Lung (tissue), 12 donors: Measurements from ENCODE around the gene DUSP19. TPM values are rescaled to one million over a fixed set of nuclear protein-coding genes. Genes with fewer than 3 reads are reported as not detected.
"Not testable (repeated sequence)": the region's sequence is repeated elsewhere in the genome, so short reads cannot be mapped to it uniquely, and the experiment has no call there.

Experiments used
- ATAC-seq: fragments of 200-7000 bp; cut with Tn5 transposase; one replicate; pipeline ENCODE4 v1.9.1; 2020; ENCODE audit warnings: moderate number of reproducible peaks; ENCODE audit not compliant: insufficient read depth, low FRiP score
- DNase-seq, 3 donors: peaks; one replicate each; pipeline ENCODE4 v3.0.0-alpha.2; 2013 to 2017
- H3K27ac ChIP-seq, 2 donors: one replicate each; pipeline ENCODE4 v1.5.1; 2013; ENCODE audit warnings: mild to moderate bottlenecking in 2 of 2, moderate library complexity in 2 of 2, control low read depth in 1 of 2, inconsistent platforms in 1 of 2, low read depth in 1 of 2, low read length in 1 of 2
- H3K27me3 ChIP-seq, 3 donors: one replicate each; pipeline ENCODE4 v1.5.1; 2013; ENCODE audit warnings: low read length in 2 of 3; ENCODE audit not compliant: control insufficient read depth in 3 of 3, insufficient read depth in 3 of 3
- H3K36me3 ChIP-seq, 4 donors: one replicate each; pipeline ENCODE4 v1.5.1; 2013; ENCODE audit warnings: low read length in 4 of 4, mild to moderate bottlenecking in 1 of 4, moderate library complexity in 1 of 4; ENCODE audit not compliant: control insufficient read depth in 4 of 4, insufficient read depth in 4 of 4
- H3K4me1 ChIP-seq, 5 donors: one replicate each; pipeline ENCODE4 v1.5.1; 2013; ENCODE audit warnings: low read length in 5 of 5, mild to moderate bottlenecking in 2 of 5, moderate library complexity in 1 of 5; ENCODE audit not compliant: control insufficient read depth in 5 of 5, insufficient read depth in 5 of 5
- H3K4me3 ChIP-seq: one replicate; pipeline ENCODE4 v1.5.1; 2013; ENCODE audit warnings: mild to moderate bottlenecking, control low read depth, moderate library complexity
- H3K9ac ChIP-seq, 2 donors: one replicate each; pipeline ENCODE4 v1.5.1; 2013; ENCODE audit warnings: low read length in 2 of 2, control low read depth in 1 of 2; ENCODE audit not compliant: insufficient read depth in 1 of 2
- H3K9me3 ChIP-seq, 4 donors: one replicate each; pipeline ENCODE4 v1.5.1; 2013; ENCODE audit warnings: low read length in 3 of 4, mild to moderate bottlenecking in 1 of 4, moderate library complexity in 1 of 4; ENCODE audit not compliant: control insufficient read depth in 4 of 4, insufficient read depth in 3 of 4
- CTCF ChIP-seq: IDR thresholded peaks from 2 replicates; pipeline ENCODE4 v1.5.1; 2012; ENCODE audit warnings: mild to moderate bottlenecking; ENCODE audit errors: control extremely low read depth, extremely low read depth
- WGBS, 2 donors: extraction: QIAGEN DNeasy Blood & Tissue Kit; methylation state at CpG; one replicate each; pipeline ENCODE4 v1.1.7; 2013; 5-methylcytosine and 5-hydroxymethylcytosine counted together
- polyA plus RNA-seq, 2 donors: library from polyadenylated mRNA; stranded (reverse); fragments of 200-250 nt; gene quantifications; one replicate each; pipeline ENCODE4 v1.2.1, GENCODE V29; 2013
- total RNA-seq, 2 donors: library from RNA; depleted of rRNA in 1 of 2; stranded (reverse); fragments of >200 nt in 1 of 2; gene quantifications; one replicate each; pipeline ENCODE4 v1.2.1, GENCODE V29; 2014 to 2021
- donor health status: control.
- donor health status: control.
- donor health status: Bipolar disorder and iron deficiency.
- donor health status: healthy.
- donor health status: DM: yes; HTN: yes; CAD: no.

The DUSP19 gene
- total and polyA plus RNA-seq, 4 donors: 0.70 to 8.8 (median 2.9) TPM

DNA sequence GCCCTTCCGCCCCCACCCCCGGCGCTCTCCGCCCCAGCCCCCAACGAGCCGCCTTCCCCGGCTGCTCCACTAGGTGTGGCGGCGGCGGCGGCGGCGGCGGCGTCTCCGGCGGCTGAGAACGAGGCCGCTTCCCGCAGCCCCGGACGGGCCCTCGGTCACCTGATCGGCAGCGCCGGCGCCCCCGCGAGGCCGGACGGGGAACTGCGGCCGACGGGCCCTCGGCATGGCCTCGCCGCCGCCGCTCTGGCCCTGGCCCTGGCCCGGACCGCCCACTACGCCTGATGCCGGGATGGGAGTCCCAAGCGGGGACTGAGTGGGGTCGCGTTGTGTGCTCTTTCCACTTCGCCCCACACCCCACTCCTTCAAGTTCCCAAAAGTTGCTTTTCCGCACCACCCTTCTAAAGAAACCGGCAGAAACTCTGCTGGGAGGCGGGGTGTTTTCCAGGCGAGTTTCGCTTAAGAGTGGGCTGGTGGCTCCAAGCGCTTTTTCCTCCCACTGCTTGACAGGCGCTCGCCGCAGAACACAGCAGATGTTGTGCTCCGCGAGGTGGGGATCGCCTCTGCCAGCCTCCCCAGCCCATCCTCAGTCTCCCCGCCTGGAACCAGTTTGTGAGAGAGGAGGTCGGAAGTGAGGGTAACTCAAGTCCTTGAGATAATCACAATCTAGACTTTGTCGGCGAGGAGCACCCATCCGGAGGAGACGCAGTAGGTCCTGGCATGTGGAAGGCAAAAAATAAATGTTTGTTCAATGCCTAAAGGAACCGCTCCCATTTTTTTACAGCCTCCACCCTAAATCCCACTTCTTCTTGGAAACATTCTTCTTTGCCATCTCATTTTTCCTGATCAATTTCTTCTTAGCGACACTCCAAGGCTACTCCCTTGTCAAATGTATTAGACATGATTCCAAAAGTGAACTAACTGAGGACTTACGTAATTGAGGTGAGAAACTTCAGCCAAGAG, 39.9 kb upstream of the DUSP19 start, which contains the start of gene NCKAP1:
Gene NCKAP1, minus strand, starts transcription at position 117 of the 960 bp plus-strand sequence. CDS start 358 bp downstream, outside the sequence.
- DNase-seq: peak; percentile 89 to 93 (median 91)
- H3K36me3 ChIP-seq: no peaks in the 10 kb centered on the region
- ATAC-seq: peak; percentile 95
- H3K4me1 ChIP-seq: peaks cover 0 to 30% (median 4%) of the 10 kb centered on the region in 5 donors
- peak within 1 kb of the TSS; percentile 81 to 93 for H3K9ac ChIP-seq
- peak within 1 kb of the TSS; percentile 96 to 100 for H3K27ac ChIP-seq
- H3K4me3 ChIP-seq: peak within 1 kb of the TSS; percentile 74
- TF ChIP-seq CTCF: peak; percentile 68
- 2 to 4% methylated on average over 50 to 68 of the region's 68 CpGs for WGBS, 2 donors
- H3K27me3 ChIP-seq: peaks cover 0 to 3% (median 3%) of the 10 kb centered on the region in 3 donors
- H3K9me3 ChIP-seq: no peaks in the 10 kb centered on the region

DNA sequence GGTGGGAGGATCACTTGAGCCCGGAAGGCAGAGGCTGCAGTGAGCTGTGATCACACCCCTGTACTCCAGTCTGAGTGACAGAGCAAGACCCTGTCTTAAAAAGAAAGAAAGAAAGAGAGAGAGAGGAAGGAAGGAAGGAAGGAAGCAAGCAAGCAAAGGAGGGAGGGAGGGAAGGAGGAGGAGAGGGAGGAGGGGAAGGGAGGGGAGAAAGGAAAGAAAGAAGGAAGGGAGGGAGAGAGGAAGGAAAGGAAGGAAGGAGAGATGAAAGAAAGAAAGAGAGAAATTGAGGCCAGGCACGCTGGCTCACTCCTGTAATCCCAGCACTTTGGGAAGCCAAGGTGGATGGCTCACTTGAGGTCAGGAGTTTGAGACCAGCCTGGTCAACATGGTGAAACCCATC, 37.9 kb upstream of the DUSP19 start:
- no peak for TF ChIP-seq CTCF
- Histone ChIP-seq H3K9ac (no peak overlapping the region), H3K9me3 (peaks cover 0 to 2% (median 0%) of the 10 kb centered on the region in 4 donors), H3K4me1 (peaks cover 0 to 23% (median 2%) of the 10 kb centered on the region in 5 donors), H3K36me3 (no peaks in the 10 kb centered on the region), H3K27ac (no peak overlapping the region), H3K27me3 (peaks cover 0 to 3% (median 3%) of the 10 kb centered on the region in 3 donors), H3K4me3 (no peak overlapping the region)
- WGBS, 2 donors: 92 to 96% methylated on average over 2 of the region's 2 CpGs
- no peak for DNase-seq
- ATAC-seq: no peak

- H3K9me3 ChIP-seq, DNase-seq, H3K36me3 ChIP-seq, H3K4me1 ChIP-seq, H3K27me3 ChIP-seq, H3K9ac ChIP-seq, ATAC-seq, H3K27ac ChIP-seq, H3K4me3 ChIP-seq: not testable (repeated sequence)
- WGBS, 2 donors: 92 to 95% methylated on average over 7 to 8 of the region's 8 CpGs
These were observed 35.0 kb upstream of the DUSP19 start for GRCh38 chr2:183043580-183043979.

DNA sequence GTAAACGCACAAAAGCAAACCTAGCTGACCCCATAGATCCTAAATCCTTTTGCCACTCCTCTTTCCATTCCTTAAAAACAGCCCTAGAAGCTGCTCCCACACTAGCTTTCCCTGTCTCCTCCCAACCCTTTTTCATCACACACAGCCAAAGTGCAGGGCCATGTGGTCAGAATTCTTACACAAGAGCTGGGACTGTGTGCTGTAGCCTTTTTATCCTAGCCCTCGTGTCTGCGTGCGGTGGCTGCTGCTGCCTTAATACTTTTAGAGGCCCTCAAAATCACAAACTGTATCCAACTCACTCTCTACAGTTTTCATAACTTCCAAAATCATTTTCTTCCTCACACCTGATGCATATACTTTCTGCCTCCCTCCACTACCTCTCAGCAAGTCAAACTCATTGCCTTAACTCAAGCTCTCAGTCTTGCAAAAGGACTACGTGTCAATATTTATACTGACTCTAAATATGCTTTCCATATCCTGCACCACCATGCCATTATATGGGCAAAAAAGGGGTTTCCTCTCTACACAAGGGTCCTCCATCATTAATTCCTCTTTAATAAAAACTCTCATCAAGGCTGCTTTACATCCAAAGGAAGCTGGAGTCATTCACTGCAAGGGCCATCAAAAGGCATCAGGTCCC, 30.9 kb upstream of the DUSP19 start:
- ATAC-seq, DNase-seq, H3K4me1 ChIP-seq, H3K27ac ChIP-seq, H3K9me3 ChIP-seq, H3K4me3 ChIP-seq, H3K9ac ChIP-seq, H3K36me3 ChIP-seq, H3K27me3 ChIP-seq: not testable (repeated sequence)
- 83 to 94% methylated on average over 5 of the region's 5 CpGs for WGBS, 2 donors
